GM19043 (cell line): ENCODE data around the gene GZMM.

ENCODE experiments used
- ATAC-seq: cut with Tn5 transposase; IDR thresholded peaks from one replicate; pipeline ENCODE4 v1.9.1; 2021; ENCODE audit warnings: low read depth; ENCODE audit not compliant: unreplicated experiment

GZMM gene

GRCh38 chr19:533364-534058 lies 10.3 kb upstream of the GZMM start:
- no peak for ATAC-seq

GRCh38 chr19:534088-534487 lies 9.8 kb upstream of the GZMM start:
- ATAC-seq, result no peak

- no peak for ATAC-seq
Measured at GRCh38 chr19:535017-535835, 8.6 kb upstream of the GZMM start.

GRCh38 chr19:536031-536880 lies 7.6 kb upstream of the GZMM start:
- no peak for ATAC-seq

- ATAC-seq, result no peak
Measured at GRCh38 chr19:536881-537404, 6.9 kb upstream of the GZMM start.

- no peak for ATAC-seq
Measured at GRCh38 chr19:538641-539428, 5.0 kb upstream of the GZMM start.

GRCh38 chr19:539429-540030 lies 4.3 kb upstream of the GZMM start:
- no peak for ATAC-seq

- ATAC-seq, result no peak
Measured at GRCh38 chr19:540867-541637, 2.8 kb upstream of the GZMM start.

- no peak for ATAC-seq
Measured at GRCh38 chr19:541699-542098, 2.2 kb upstream of the GZMM start.

- no peak for ATAC-seq
Measured at GRCh38 chr19:542173-542866, 1.5 kb upstream of the GZMM start.

GRCh38 chr19:547117-547516 lies 3.3 kb downstream of the GZMM start:
- no peak for ATAC-seq

- ATAC-seq, result no peak
Measured at GRCh38 chr19:547836-548720, 4.2 kb downstream of the GZMM start.

- no peak for ATAC-seq
Measured at GRCh38 chr19:548886-549830, 5.3 kb downstream of the GZMM start.

- ATAC-seq, result no peak
Measured at GRCh38 chr19:554817-555216, 11.0 kb downstream of the GZMM start.

- ATAC-seq, result no peak
Measured at GRCh38 chr19:555474-555808, 11.6 kb downstream of the GZMM start.

GRCh38 chr19:556611-557382 lies 12.9 kb downstream of the GZMM start:
- no peak for ATAC-seq
